Peyer's patch (tissue), 4 donors: ENCODE data around the gene BCAS3. TPM values are rescaled to one million over a fixed set of nuclear protein-coding genes. Genes with fewer than 3 reads are reported as not detected.
A peak's percentile ranks its signal among the peaks of the same experiment; 100 is the strongest.

Source experiments
- DNase-seq, 3 donors: peaks; one replicate each; pipeline ENCODE4 v3.0.0-alpha.2; 2017 to 2019
- H3K27ac ChIP-seq, 4 donors: fragments of 200-600 bp; sonication (generic); one replicate each; pipeline ENCODE4 v1.5.1; 2016 to 2019
- H3K27me3 ChIP-seq, 2 donors: fragments of 200-600 bp; sonication (generic); one replicate each; pipeline ENCODE4 v1.5.1; 2019
- H3K36me3 ChIP-seq, 3 donors: fragments of 200-600 bp; sonication (generic); one replicate each; pipeline ENCODE4 v1.5.1; 2016 to 2019
- H3K4me1 ChIP-seq, 4 donors: fragments of 200-600 bp; sonication (generic); one replicate each; pipeline ENCODE4 v1.5.1; 2016 to 2019
- H3K4me3 ChIP-seq, 4 donors: fragments of 200-600 bp; sonication (generic); 1 replicate in 3 of 4; 2 replicates in 1 of 4; pipeline ENCODE4 v1.5.1; 2016 to 2019; ENCODE audit warnings: mild to moderate bottlenecking in 1 of 4
- H3K9me3 ChIP-seq, 4 donors: fragments of 200-600 bp; sonication (generic); one replicate each; pipeline ENCODE4 v1.5.1; 2016 to 2019; ENCODE audit warnings: mild to moderate bottlenecking in 1 of 4
- CTCF ChIP-seq, 6 experiments: fragments of 450-650 bp in 4 of 6; fragments of 200-600 bp in 2 of 6; sonication (generic) in 1 of 6; IDR thresholded peaks; one replicate each; pipeline ENCODE4 v1.5.1; 2017 to 2019; ENCODE audit warnings: antibody characterized with exemption in 6 of 6, mild to moderate bottlenecking in 3 of 6, moderate library complexity in 1 of 6
- POLR2A ChIP-seq, 2 donors: fragments of 450-650 bp; IDR thresholded peaks; one replicate each; pipeline ENCODE4 v1.5.1; 2017; ENCODE audit warnings: antibody characterized with exemption in 2 of 2, mild to moderate bottlenecking in 2 of 2, moderate library complexity in 2 of 2
- total RNA-seq, 4 donors: library from RNA; depleted of rRNA; stranded (reverse); fragments of >200 nt; gene quantifications; one replicate each; pipeline ENCODE4 v1.1.0, GENCODE V29; 2016

Gene BCAS3
- total RNA-seq, 4 donors from 2014 or later, result 25.7 to 109 (median 57.1) TPM

GRCh38 chr17:61152898-61153297 lies 475.2 kb downstream of the BCAS3 start:
- Histone ChIP-seq H3K36me3 (no peaks in the 10 kb centered on the region), H3K27me3 (no peaks in the 10 kb centered on the region), H3K27ac (no peak overlapping the region), H3K9me3 (no peaks in the 10 kb centered on the region), H3K4me3 (no peak overlapping the region), H3K4me1 (no peaks in the 10 kb centered on the region)
- DNase-seq, result no peak
- TF ChIP-seq CTCF (IDR thresholded peaks at IDR 0.05) (no peak), POLR2A (IDR thresholded peaks at IDR 0.05) (no peak)

- Histone ChIP-seq H3K4me1 (no peaks in the 10 kb centered on the region), H3K4me3 (no peak overlapping the region), H3K27me3 (no peaks in the 10 kb centered on the region), H3K9me3 (no peaks in the 10 kb centered on the region), H3K27ac (no peak overlapping the region), H3K36me3 (no peaks in the 10 kb centered on the region)
- DNase-seq, result no peak
- TF ChIP-seq POLR2A (IDR thresholded peaks at IDR 0.05) (no peak), CTCF (IDR thresholded peaks at IDR 0.05) (no peak)
Observed at GRCh38 chr17:61155590-61156237, 478.1 kb downstream of the BCAS3 start.

DNA sequence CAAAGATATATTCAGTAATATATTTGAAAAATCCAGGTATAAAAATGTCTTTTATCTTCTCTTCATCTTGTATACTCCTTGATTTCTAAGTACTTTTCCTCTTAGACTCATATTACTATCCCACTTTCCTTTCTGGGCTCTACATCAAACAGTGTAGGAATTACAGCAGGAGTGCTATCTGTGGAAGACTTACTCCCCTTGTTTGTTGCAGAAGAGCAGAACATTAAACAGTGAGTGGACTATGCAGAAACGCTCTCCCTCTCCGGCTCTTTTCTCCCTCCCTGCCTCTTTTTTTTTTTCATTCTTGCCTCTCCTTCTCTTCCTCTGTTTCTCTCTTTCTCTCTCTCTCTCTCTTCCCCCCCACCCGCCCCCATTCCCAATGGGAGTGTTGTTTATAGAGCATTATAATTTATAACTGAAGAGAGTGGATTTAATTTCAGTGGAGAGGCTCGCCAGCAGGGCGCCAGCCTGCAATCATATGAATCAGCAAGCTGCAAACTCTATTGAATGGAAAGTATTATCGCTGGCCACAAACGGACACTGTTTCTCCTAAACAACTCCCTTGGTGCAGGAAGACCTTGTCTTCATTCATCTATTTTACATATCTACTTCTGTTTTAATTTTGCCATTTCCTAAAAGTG lies 479.7 kb downstream of the BCAS3 start:
- TF ChIP-seq CTCF (IDR thresholded peaks at IDR 0.05), result no peak
- no peak for TF ChIP-seq POLR2A (IDR thresholded peaks at IDR 0.05)
- Histone ChIP-seq H3K27me3 (no peaks in the 10 kb centered on the region), H3K9me3 (no peaks in the 10 kb centered on the region), H3K4me3 (peak overlapping the region in 1 of 4 donors; percentile 11), H3K4me1 (no peaks in the 10 kb centered on the region), H3K27ac (no peak overlapping the region), H3K36me3 (no peaks in the 10 kb centered on the region)
- DNase-seq, result no peak

GRCh38 chr17:61158376-61158775 lies 480.7 kb downstream of the BCAS3 start:
- H3K4me3 ChIP-seq, result no peak overlapping the region
- no peak overlapping the region for H3K27ac ChIP-seq
- no peaks in the 10 kb centered on the region for H3K4me1 ChIP-seq
- H3K9me3 ChIP-seq, result no peaks in the 10 kb centered on the region
- TF ChIP-seq CTCF (IDR thresholded peaks at IDR 0.05), result no peak
- TF ChIP-seq POLR2A (IDR thresholded peaks at IDR 0.05), result no peak
- no peaks in the 10 kb centered on the region for H3K36me3 ChIP-seq
- no peaks in the 10 kb centered on the region for H3K27me3 ChIP-seq
- no peak for DNase-seq

DNA sequence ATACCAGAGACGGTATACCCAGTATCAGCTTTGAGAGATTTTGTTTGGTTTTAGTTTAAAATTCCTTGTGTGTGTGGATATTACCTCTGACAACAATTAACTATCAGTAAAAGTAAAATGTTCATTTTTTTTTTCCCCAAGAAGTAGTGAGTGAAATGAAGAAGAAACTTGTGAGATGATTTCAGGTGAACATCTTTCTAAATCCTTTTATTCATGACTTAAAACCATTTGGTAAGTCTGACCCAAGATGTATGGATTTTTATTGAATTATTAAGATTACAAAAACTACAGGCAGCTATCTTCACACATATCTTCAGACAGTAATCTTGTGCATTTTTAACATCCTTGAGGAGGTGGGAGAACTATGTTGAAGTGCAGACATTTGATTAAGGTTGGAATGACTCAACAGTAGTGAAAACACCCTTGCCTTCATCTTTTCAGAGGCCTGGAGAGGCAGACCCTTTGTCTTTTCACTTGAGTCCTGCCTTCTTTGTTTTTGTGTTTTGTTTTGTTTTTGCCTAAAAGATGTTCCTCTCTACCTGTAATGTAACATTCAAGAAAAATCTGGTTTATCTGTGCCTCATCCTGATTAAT lies 481.7 kb downstream of the BCAS3 start:
- no peaks in the 10 kb centered on the region for H3K4me1 ChIP-seq
- TF ChIP-seq CTCF (IDR thresholded peaks at IDR 0.05), result no peak
- no peak for TF ChIP-seq POLR2A (IDR thresholded peaks at IDR 0.05)
- no peaks in the 10 kb centered on the region for H3K36me3 ChIP-seq
- no peak for DNase-seq
- H3K27me3 ChIP-seq, result no peaks in the 10 kb centered on the region
- no peak overlapping the region for H3K4me3 ChIP-seq
- no peak overlapping the region for H3K27ac ChIP-seq
- H3K9me3 ChIP-seq, result no peaks in the 10 kb centered on the region
